ENCODE results near the gene PSAP.
"Not testable (repeated sequence)": the region's sequence is repeated elsewhere in the genome, so short reads cannot be mapped to it uniquely, and the experiment has no call there.

Gene PSAP

GRCh38 chr10:71873582-71874211, 22.6 kb upstream of the PSAP start:
- no peak for DNase-seq

GRCh38 chr10:71869601-71870000, 18.6 kb upstream of the PSAP start:
- not testable (repeated sequence) for DNase-seq

GRCh38 chr10:71868192-71868697, 17.2 kb upstream of the PSAP start:
- no peak for DNase-seq

- no peak for DNase-seq
These were observed 14.6 kb upstream of the PSAP start for GRCh38 chr10:71865561-71866041.

- no peak for DNase-seq
These were observed 13.9 kb upstream of the PSAP start for GRCh38 chr10:71864911-71865361.

- DNase-seq: no peak
These were observed 12.2 kb upstream of the PSAP start for GRCh38 chr10:71863203-71863602.

GRCh38 chr10:71860243-71861029, 9.4 kb upstream of the PSAP start:
- DNase-seq: peak; percentile 52

GRCh38 chr10:71857934-71858890, 7.2 kb upstream of the PSAP start:
- no peak for DNase-seq

GRCh38 chr10:71856619-71857018, 5.6 kb upstream of the PSAP start:
- no peak for DNase-seq

- no peak for DNase-seq
These were observed 3.0 kb upstream of the PSAP start for GRCh38 chr10:71854031-71854430.

- DNase-seq: no peak
These were observed 1.4 kb upstream of the PSAP start for GRCh38 chr10:71852355-71852937.

- not testable (repeated sequence) for DNase-seq
These were observed 529 bp upstream of the PSAP start for GRCh38 chr10:71851465-71852095.

GRCh38 chr10:71850021-71850742, 869 bp downstream of the PSAP start:
- no peak for DNase-seq

GRCh38 chr10:71849461-71849908, 1.6 kb downstream of the PSAP start:
- DNase-seq: no peak

GRCh38 chr10:71848325-71849275, 2.5 kb downstream of the PSAP start:
- no peak for DNase-seq

GRCh38 chr10:71847418-71847817, 3.6 kb downstream of the PSAP start:
- DNase-seq: no peak

GRCh38 chr10:71846816-71847215, 4.2 kb downstream of the PSAP start:
- no peak for DNase-seq

GRCh38 chr10:71845410-71846405, 5.3 kb downstream of the PSAP start:
- no peak for DNase-seq

GRCh38 chr10:71844695-71845094, 6.4 kb downstream of the PSAP start:
- no peak for DNase-seq

Measured in stimulated activated CD4-positive, alpha-beta T cell treated with anti-CD3 and anti-CD28 coated beads, Interleukin-15, amount 100 ng/mL, for 24 hours (primary cell).